HEK293 (cell line): ENCODE measurements around the gene ZFYVE1.

ENCODE experiments used
- CTCF ChIA-PET: fragments of 350-600 bp; formaldehyde crosslinking; extraction: SDS; loops from one replicate; lab custom pipeline; 2021; ENCODE audit warnings: antibody characterized with exemption; lab: Yijun Ruan, JAX
- POLR2A ChIA-PET: fragments of 300-600 bp; formaldehyde crosslinking; extraction: SDS; loops from one replicate; lab custom pipeline; 2020; ENCODE audit warnings: antibody characterized with exemption, inconsistent platforms; lab: Yijun Ruan, JAX
- H3K27ac ChIP-seq: fragments of 200-500 bp; sonication (Bioruptor generic); 2 replicates; pipeline ENCODE4 v1.5.1; 2014; ENCODE audit warnings: low read depth, low read length, control low read depth, inconsistent platforms; ENCODE audit errors: extremely low read depth
- H3K36me3 ChIP-seq, 2 experiments: fragments of 200-500 bp in 1 of 2; sonication (Bioruptor generic) in 1 of 2; 1 replicate in 1 of 2; 2 replicates in 1 of 2; pipeline ENCODE4 v1.5.1; 2014 to 2017; ENCODE audit warnings: inconsistent platforms in 2 of 2, low read length in 2 of 2; ENCODE audit not compliant: control insufficient read depth in 2 of 2, insufficient read depth in 1 of 2
- H3K4me1 ChIP-seq: fragments of 200-500 bp; sonication (Bioruptor generic); 2 replicates; pipeline ENCODE4 v1.5.1; 2014; ENCODE audit warnings: mild to moderate bottlenecking, low read length, inconsistent platforms; ENCODE audit not compliant: control insufficient read depth, insufficient read depth
- H3K4me3 ChIP-seq: 2 replicates; pipeline ENCODE4 v1.5.1; 2011; ENCODE audit warnings: low read depth, mild to moderate bottlenecking, control low read depth, low read length, moderate library complexity
- H3K9me3 ChIP-seq: fragments of 200-500 bp; sonication (Bioruptor generic); 2 replicates; pipeline ENCODE4 v1.5.1; 2014; ENCODE audit warnings: low read depth, low read length, inconsistent platforms; ENCODE audit not compliant: control insufficient read depth, insufficient read depth
- BCL11A ChIP-seq: fragments of 450-650 bp; formaldehyde crosslinking; IDR thresholded peaks from 2 replicates; pipeline ENCODE4 v1.5.1; 2016; ENCODE audit warnings: low read depth, missing biosample characterization, missing genetic modification characterization
- CTCF ChIP-seq: fragments of 450-650 bp; formaldehyde crosslinking; IDR thresholded peaks from 2 replicates; pipeline ENCODE4 v1.5.1; 2016; ENCODE audit warnings: missing biosample characterization, missing genetic modification characterization
- HOXC10 ChIP-seq: sonication (generic); formaldehyde crosslinking; IDR thresholded peaks from 2 replicates; pipeline ENCODE4 v1.8.1; 2023; ENCODE audit warnings: mild to moderate bottlenecking, missing genetic modification reagents
- HOXD13 ChIP-seq: sonication (generic); formaldehyde crosslinking; IDR thresholded peaks from 2 replicates; pipeline ENCODE4 v1.8.0; 2022; ENCODE audit warnings: missing genetic modification reagents, borderline replicate concordance
- PRDM2 ChIP-seq: fragments of 450-650 bp; formaldehyde crosslinking; IDR thresholded peaks from 2 replicates; pipeline ENCODE4 v1.5.1; 2016; ENCODE audit warnings: missing biosample characterization, missing genetic modification characterization, borderline replicate concordance
- SCRT1 ChIP-seq: fragments of 450-650 bp; formaldehyde crosslinking; IDR thresholded peaks from 2 replicates; pipeline ENCODE4 v1.5.1; 2016; ENCODE audit warnings: missing biosample characterization, missing genetic modification characterization, borderline replicate concordance
- SCRT2 ChIP-seq: fragments of 450-650 bp; formaldehyde crosslinking; IDR thresholded peaks from 2 replicates; pipeline ENCODE4 v1.5.1; 2016; ENCODE audit warnings: missing biosample characterization, missing genetic modification characterization
- YY2 ChIP-seq: fragments of 450-650 bp; formaldehyde crosslinking; IDR thresholded peaks from 2 replicates; pipeline ENCODE4 v1.5.1; 2016; ENCODE audit warnings: missing biosample characterization, missing genetic modification characterization
- ZBTB7A ChIP-seq: fragments of 450-650 bp; formaldehyde crosslinking; IDR thresholded peaks from 2 replicates; pipeline ENCODE4 v1.5.1; 2016; ENCODE audit warnings: low read depth, missing biosample characterization, missing genetic modification characterization
- ZFP37 ChIP-seq: fragments of 450-650 bp; formaldehyde crosslinking; IDR thresholded peaks from 2 replicates; pipeline ENCODE4 v1.5.1; 2016; ENCODE audit warnings: missing biosample characterization, missing genetic modification characterization
- ZNF16 ChIP-seq: fragments of 450-650 bp; formaldehyde crosslinking; IDR thresholded peaks from 2 replicates; pipeline ENCODE4 v1.5.1; 2016; ENCODE audit warnings: low read depth, missing biosample characterization, missing genetic modification characterization
- ZNF274 ChIP-seq, 2 experiments: fragments of 200-500 bp in 1 of 2; fragments of 450-650 bp in 1 of 2; sonication (Bioruptor generic) in 1 of 2; formaldehyde crosslinking in 1 of 2; IDR thresholded peaks; 2 replicates each; pipeline versions ENCODE4 v1.5.1 to v1.6.1; 2014 to 2016; ENCODE audit warnings: borderline replicate concordance in 1 of 2, inconsistent platforms in 1 of 2, low read length in 1 of 2, missing biosample characterization in 1 of 2, missing genetic modification characterization in 1 of 2
- ZNF37A ChIP-seq: fragments of 450-650 bp; IDR thresholded peaks from 2 replicates; pipeline ENCODE4 v1.5.1; 2018; ENCODE audit warnings: missing biosample characterization, missing genetic modification characterization
- ZNF548 ChIP-seq: fragments of 450-650 bp; formaldehyde crosslinking; IDR thresholded peaks from 2 replicates; pipeline ENCODE4 v1.5.1; 2016; ENCODE audit warnings: missing biosample characterization, missing genetic modification characterization
- ZNF571 ChIP-seq: fragments of 450-650 bp; formaldehyde crosslinking; IDR thresholded peaks from 2 replicates; pipeline ENCODE4 v1.5.0; 2017; ENCODE audit warnings: missing biosample characterization, missing genetic modification characterization
- ZNF624 ChIP-seq: fragments of 450-650 bp; formaldehyde crosslinking; IDR thresholded peaks from 2 replicates; pipeline ENCODE4 v1.5.1; 2017; ENCODE audit warnings: missing biosample characterization, missing genetic modification characterization
- ZNF654 ChIP-seq: fragments of 450-650 bp; formaldehyde crosslinking; IDR thresholded peaks from 2 replicates; pipeline ENCODE4 v1.5.1; 2016; ENCODE audit warnings: low read depth, missing biosample characterization, missing genetic modification characterization
- ZNF704 ChIP-seq: fragments of 450-650 bp; formaldehyde crosslinking; IDR thresholded peaks from 2 replicates; pipeline ENCODE4 v1.5.1; 2016; ENCODE audit warnings: missing biosample characterization, missing genetic modification characterization
- TF ChIP-seq, protein P1 (sequence below): fragments of 450-650 bp; formaldehyde crosslinking; IDR thresholded peaks from 2 replicates; pipeline ENCODE4 v1.5.1; 2017; ENCODE audit warnings: missing biosample characterization, mild to moderate bottlenecking, missing genetic modification characterization, moderate library complexity

ZFYVE1 gene

DNA sequence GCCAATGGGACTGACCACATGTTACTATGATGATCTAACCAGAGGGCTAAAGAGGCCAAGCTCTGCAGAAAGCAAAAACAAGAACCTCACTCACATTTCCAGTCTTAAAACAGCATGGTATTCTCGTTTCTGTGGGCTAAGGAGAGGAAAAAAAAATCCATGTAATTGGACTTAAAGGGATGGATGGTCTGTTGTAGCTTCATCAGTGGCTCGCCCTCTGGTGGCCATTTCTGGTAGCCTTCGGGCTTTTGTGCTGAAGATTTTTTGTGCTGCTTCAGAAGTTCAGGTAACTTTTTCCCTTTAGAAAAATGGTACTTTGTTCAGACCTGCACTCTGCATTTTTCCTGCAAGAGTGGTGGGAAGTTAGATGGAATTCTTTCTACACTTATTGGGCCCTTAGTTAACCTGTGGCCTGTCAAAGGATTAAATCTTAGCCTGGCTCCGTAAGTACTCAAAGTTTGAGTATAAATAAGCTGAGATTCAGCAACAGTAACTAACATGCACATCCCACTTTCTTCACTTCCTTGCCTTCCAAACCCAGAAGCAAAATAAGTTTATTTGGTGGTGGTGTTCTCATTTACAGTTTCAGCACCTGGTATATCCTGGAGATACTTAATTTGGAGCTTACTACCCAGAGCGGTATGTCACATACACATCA, 78.3 kb downstream of the ZFYVE1 start:
- POLR2A ChIA-PET = no interaction called here
- H3K27ac ChIP-seq = no peak overlapping the region
- no peaks in the 10 kb centered on the region for H3K9me3 ChIP-seq
- CTCF ChIA-PET = interaction anchor here (0.6 to 3.5 kb wide), 25 partner anchors 9 to 521 kb away, joined by 3 to 77 read pairs (median 4); partner anchors contain the start of gene DCAF4
- TF ChIP-seq YY2 (tag by site-specific recombination) (no peak), CTCF (tag by site-specific recombination) (peak; percentile 27; the same call in 1 of the 2 replicates), BCL11A (tag by site-specific recombination) (no peak), SCRT1 (tag by site-specific recombination) (no peak), SCRT2 (tag by site-specific recombination) (no peak), ZNF654 (tag by site-specific recombination) (peak; percentile 42), ZBTB7A (no peak), ZNF704 (tag by site-specific recombination) (no peak), ZNF571 (no peak), ZFP37 (tag by site-specific recombination) (no peak), HOXC10 (CRISPR knock-in tag) (no peak), ZNF624 (tag by site-specific recombination) (no peak)
- H3K4me3 ChIP-seq = no peak overlapping the region
- peaks cover 19 to 69% of the 10 kb centered on the region in 2 experiments; a peak in 2 of 3 replicates for H3K36me3 ChIP-seq
- H3K4me1 ChIP-seq = no peaks in the 10 kb centered on the region

DNA sequence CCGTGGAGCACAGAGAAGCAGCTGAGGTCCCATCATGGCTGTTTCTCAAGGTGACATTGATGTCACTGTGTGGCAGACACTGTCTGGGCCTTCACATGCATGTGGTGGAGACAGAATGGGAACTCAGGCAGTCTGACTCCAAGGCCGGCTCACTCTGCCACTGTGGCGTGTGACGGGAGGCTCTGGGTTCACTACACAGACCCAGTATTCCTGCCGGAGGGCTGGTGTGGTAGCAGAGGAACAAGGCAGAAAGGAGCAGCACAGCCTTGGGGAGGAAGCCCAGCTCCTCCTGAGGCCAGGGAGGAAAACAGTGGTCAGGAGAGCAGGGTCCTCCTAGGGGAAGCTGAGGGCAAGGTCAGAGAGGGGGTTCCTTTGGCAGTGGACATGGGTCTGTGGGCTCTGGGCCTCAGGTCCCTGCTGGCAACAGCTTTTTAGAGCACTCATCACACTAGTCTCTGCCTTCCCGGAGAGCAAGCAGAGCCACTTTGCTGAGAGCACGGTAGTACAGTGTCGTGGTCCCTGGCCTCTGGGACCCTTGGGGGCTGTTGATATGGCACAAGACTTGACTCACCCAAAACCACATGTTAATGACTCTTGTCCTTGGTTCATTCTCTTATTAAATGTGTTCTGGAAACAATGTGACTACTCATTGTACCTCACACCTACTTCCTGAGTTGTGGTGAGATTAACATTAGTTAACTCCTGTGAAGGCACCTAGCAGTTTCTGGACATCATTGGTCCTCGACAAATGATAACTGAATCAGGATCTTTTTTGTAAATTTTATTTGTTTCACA, 79.3 kb downstream of the ZFYVE1 start:
- TF ChIP-seq HOXD13 (no peak), ZNF274 (IDR thresholded peaks at IDR 0.05; ENCODE audit: low read length) (no peak), ZNF274 (tag by site-specific recombination; IDR thresholded peaks at IDR 0.05; ENCODE audit: borderline replicate concordance) (no peak), ZNF37A (tag by site-specific recombination) (no peak), PRDM2 (tag by site-specific recombination) (no peak), ZNF16 (tag by site-specific recombination) (no peak), ZNF548 (tag by site-specific recombination) (no peak)
- TF ChIP-seq, protein P1, sequence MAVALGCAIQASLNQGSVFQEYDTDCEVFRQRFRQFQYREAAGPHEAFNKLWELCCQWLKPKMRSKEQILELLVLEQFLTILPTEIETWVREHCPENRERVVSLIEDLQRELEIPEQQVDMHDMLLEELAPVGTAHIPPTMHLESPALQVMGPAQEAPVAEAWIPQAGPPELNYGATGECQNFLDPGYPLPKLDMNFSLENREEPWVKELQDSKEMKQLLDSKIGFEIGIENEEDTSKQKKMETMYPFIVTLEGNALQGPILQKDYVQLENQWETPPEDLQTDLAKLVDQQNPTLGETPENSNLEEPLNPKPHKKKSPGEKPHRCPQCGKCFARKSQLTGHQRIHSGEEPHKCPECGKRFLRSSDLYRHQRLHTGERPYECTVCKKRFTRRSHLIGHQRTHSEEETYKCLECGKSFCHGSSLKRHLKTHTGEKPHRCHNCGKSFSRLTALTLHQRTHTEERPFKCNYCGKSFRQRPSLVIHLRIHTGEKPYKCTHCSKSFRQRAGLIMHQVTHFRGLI (tag by site-specific recombination) = no peak
- ChIA-PET POLR2A (interaction anchor here (1.2 kb wide), 1 partner anchor 14 kb away, joined by 3 read pairs; no protein-coding TSS in a partner anchor), CTCF (interaction anchor here (0.6 to 3.5 kb wide), 14 partner anchors 8 to 522 kb away, joined by 3 to 77 read pairs (median 6); partner anchors contain the start of gene DCAF4)
- Histone ChIP-seq H3K9me3 (no peaks in the 10 kb centered on the region), H3K36me3 (peaks cover 13 to 79% of the 10 kb centered on the region in 2 experiments; a peak in 2 of 3 replicates), H3K4me1 (no peaks in the 10 kb centered on the region), H3K4me3 (no peak overlapping the region), H3K27ac (no peak overlapping the region)
